Esophagus squamous epithelium (tissue), 5 donors: ENCODE data around the gene ORC4. TPM values are rescaled to one million over a fixed set of nuclear protein-coding genes. Genes with fewer than 3 reads are reported as not detected.

ENCODE experiments used
- DNase-seq: peaks from one replicate; lab custom pipeline; 2025; lab: John Stamatoyannopoulos, UW
- H3K27ac ChIP-seq, 4 donors: fragments of 200-600 bp; sonication (generic); one replicate each; pipeline ENCODE4 v1.5.1; 2016 to 2019; ENCODE audit warnings: mild to moderate bottlenecking in 1 of 4
- H3K27me3 ChIP-seq, 4 donors: fragments of 200-600 bp; sonication (generic); 1 replicate in 3 of 4; 2 replicates in 1 of 4; pipeline versions ENCODE4 v1.5.1 to v1.6.0; 2017 to 2021; ENCODE audit warnings: antibody characterized with exemption in 1 of 4
- H3K36me3 ChIP-seq, 3 donors: fragments of 200-600 bp; sonication (generic); one replicate each; pipeline ENCODE4 v1.5.1; 2016 to 2019
- H3K4me1 ChIP-seq, 3 donors: fragments of 200-600 bp; sonication (generic); one replicate each; pipeline ENCODE4 v1.5.1; 2017 to 2019
- H3K4me3 ChIP-seq, 4 donors: fragments of 200-600 bp; sonication (generic); 1 replicate in 3 of 4; 2 replicates in 1 of 4; pipeline ENCODE4 v1.5.1; 2016 to 2019; ENCODE audit warnings: mild to moderate bottlenecking in 2 of 4, moderate library complexity in 1 of 4
- H3K9me3 ChIP-seq, 3 donors: fragments of 200-600 bp; sonication (generic); one replicate each; pipeline ENCODE4 v1.5.1; 2016 to 2019
- POLR2A ChIP-seq, 4 donors: fragments of 450-650 bp; IDR thresholded peaks; one replicate each; pipeline ENCODE4 v1.6.1; 2017; ENCODE audit warnings: antibody characterized with exemption in 4 of 4, mild to moderate bottlenecking in 4 of 4, moderate library complexity in 3 of 4
- WGBS, 2 donors: methylation state at CpG; one replicate each; pipeline ENCODE4 v1.1.5; 2018; 5-methylcytosine and 5-hydroxymethylcytosine counted together
- intact Hi-C: fragments of 100-400 bp; cut with DNase I; formaldehyde crosslinking; loops from one replicate; pipeline ENCODE4 v1.15.0; 2022
- total RNA-seq, 4 donors: library from RNA; depleted of rRNA; stranded (reverse); fragments of >200 nt; gene quantifications; one replicate each; pipeline ENCODE4 v1.1.0, GENCODE V29; 2016
- TF ChIP-seq, protein P1 (sequence below), 6 experiments: fragments of 450-650 bp in 4 of 6; fragments of 200-600 bp in 2 of 6; sonication (generic) in 2 of 6; IDR thresholded peaks; one replicate each; pipeline ENCODE4 v1.5.1; 2016 to 2019; ENCODE audit warnings: antibody characterized with exemption in 6 of 6, mild to moderate bottlenecking in 4 of 6, moderate library complexity in 4 of 6
- donor health status: DM: yes; HTN: yes; CAD: no.

The ORC4 gene
- total RNA-seq, 4 donors from 2014 or later: 33.1 to 52.0 (median 40.0) TPM

DNA sequence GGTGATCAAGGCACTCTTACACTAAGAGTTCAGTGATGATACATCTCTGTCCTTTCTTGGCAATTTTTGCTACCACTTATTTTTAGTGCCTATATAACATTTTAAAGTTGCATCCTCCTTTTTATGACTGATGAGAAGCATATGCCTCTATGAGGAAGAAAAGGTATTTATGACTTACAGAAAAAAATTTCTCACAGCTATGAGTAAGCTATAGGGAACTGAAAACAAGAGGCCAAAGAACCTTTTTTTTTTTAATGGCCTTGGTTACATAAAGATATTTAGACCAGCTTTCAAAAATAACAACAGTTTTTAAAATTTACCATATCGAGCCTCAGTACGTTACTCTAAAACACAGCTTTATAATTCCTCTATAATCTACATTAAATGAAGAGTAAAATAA is 21.7 kb upstream of the ORC4 start:
- TF ChIP-seq, protein P1, sequence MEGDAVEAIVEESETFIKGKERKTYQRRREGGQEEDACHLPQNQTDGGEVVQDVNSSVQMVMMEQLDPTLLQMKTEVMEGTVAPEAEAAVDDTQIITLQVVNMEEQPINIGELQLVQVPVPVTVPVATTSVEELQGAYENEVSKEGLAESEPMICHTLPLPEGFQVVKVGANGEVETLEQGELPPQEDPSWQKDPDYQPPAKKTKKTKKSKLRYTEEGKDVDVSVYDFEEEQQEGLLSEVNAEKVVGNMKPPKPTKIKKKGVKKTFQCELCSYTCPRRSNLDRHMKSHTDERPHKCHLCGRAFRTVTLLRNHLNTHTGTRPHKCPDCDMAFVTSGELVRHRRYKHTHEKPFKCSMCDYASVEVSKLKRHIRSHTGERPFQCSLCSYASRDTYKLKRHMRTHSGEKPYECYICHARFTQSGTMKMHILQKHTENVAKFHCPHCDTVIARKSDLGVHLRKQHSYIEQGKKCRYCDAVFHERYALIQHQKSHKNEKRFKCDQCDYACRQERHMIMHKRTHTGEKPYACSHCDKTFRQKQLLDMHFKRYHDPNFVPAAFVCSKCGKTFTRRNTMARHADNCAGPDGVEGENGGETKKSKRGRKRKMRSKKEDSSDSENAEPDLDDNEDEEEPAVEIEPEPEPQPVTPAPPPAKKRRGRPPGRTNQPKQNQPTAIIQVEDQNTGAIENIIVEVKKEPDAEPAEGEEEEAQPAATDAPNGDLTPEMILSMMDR (IDR thresholded peaks at IDR 0.05): no peak
- TF ChIP-seq POLR2A (IDR thresholded peaks at IDR 0.05): no peak
- no peak for DNase-seq
- H3K36me3 ChIP-seq: peaks cover 0 to 8% (median 0%) of the 10 kb centered on the region in 3 donors
- no peak overlapping the region for H3K4me3 ChIP-seq
- WGBS, 2 donors: 73 to 89% methylated on average over 2 of the region's 2 CpGs
- H3K9me3 ChIP-seq: no peaks in the 10 kb centered on the region
- no peaks in the 10 kb centered on the region for H3K27me3 ChIP-seq
- no peaks in the 10 kb centered on the region for H3K4me1 ChIP-seq
- intact Hi-C loops: no loop called here
- no peak overlapping the region for H3K27ac ChIP-seq

DNA sequence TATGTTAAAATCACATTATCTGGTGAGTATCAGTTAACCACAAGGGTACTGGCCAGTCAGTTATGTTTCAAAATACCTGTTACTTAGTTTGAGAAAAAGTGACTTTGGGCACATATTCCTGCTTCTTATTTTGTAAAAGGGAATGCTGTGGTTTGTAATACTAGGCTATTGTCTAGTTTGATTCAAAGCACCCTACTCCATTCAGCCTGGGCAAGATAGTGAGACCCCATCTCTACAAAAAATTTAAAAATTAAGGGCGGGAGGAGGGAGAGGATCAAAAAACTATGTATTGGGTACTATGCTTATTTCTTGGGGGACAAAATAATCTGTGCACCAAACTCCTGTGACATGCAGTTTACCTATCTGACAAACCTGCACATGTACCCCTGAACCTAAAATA is 19.2 kb upstream of the ORC4 start:
- no peak overlapping the region for H3K4me3 ChIP-seq
- 84 to 100% methylated on average over 1 of the region's 1 CpG for WGBS, 2 donors
- DNase-seq: no peak
- H3K4me1 ChIP-seq: no peaks in the 10 kb centered on the region
- no peak overlapping the region for H3K27ac ChIP-seq
- TF ChIP-seq POLR2A (IDR thresholded peaks at IDR 0.05): no peak
- TF ChIP-seq, protein P1 (IDR thresholded peaks at IDR 0.05): no peak
- H3K36me3 ChIP-seq: peaks cover 0 to 8% (median 0%) of the 10 kb centered on the region in 3 donors
- intact Hi-C loops: no loop called here
- H3K27me3 ChIP-seq: no peaks in the 10 kb centered on the region
- H3K9me3 ChIP-seq: no peaks in the 10 kb centered on the region

DNA sequence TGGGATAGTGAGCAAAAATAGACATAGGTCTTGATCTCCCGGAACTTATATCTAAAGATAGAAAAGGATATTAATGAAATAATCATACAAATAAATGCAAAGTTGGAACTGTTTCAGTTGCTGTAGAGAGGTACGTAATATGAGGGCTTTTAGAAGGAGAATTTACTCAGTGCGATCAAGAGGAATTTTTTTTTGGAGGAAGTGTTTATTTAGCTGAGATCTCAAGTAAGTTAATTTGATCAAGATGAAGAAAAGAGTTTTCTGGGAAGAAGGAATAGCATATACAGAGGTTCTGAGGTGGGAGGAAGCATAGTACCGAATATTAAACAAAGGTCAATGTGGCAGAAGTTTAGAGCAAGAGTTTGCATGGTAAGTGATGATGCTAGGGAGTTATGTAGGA is 11.7 kb upstream of the ORC4 start:
- Histone ChIP-seq H3K27me3 (no peaks in the 10 kb centered on the region), H3K27ac (no peak overlapping the region), H3K4me1 (no peaks in the 10 kb centered on the region), H3K9me3 (no peaks in the 10 kb centered on the region), H3K4me3 (no peak overlapping the region), H3K36me3 (no peaks in the 10 kb centered on the region)
- 67 to 87% methylated on average over 4 of the region's 4 CpGs for WGBS, 2 donors
- intact Hi-C loops: no loop called here
- no peak for DNase-seq
- TF ChIP-seq, protein P1 (IDR thresholded peaks at IDR 0.05): no peak
- no peak for TF ChIP-seq POLR2A (IDR thresholded peaks at IDR 0.05)

DNA sequence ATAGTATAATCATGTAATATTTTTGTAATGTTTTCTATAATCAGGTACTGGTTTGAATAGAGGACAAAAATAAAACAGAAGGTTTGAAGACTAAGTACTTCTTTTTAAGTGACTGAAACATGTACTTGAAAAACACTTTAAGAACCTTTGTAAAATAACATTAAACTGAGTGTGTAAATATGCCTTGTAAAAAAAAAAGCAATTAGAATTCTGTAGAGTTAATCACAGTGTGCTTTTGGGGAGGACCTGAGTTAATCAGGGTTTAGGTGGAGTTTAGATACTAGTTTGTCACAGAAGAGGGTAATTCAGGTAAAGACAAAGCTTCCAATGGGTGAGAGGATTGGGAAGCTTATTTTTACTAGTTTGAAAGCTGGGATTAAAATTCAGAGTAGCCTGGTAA is 10.6 kb upstream of the ORC4 start:
- DNase-seq: no peak
- H3K27ac ChIP-seq: no peak overlapping the region
- no peaks in the 10 kb centered on the region for H3K36me3 ChIP-seq
- H3K27me3 ChIP-seq: no peaks in the 10 kb centered on the region
- no peaks in the 10 kb centered on the region for H3K4me1 ChIP-seq
- H3K4me3 ChIP-seq: no peak overlapping the region
- H3K9me3 ChIP-seq: no peaks in the 10 kb centered on the region
- TF ChIP-seq POLR2A (IDR thresholded peaks at IDR 0.05): no peak
- TF ChIP-seq, protein P1 (IDR thresholded peaks at IDR 0.05): no peak
- intact Hi-C loops: no loop called here

DNA sequence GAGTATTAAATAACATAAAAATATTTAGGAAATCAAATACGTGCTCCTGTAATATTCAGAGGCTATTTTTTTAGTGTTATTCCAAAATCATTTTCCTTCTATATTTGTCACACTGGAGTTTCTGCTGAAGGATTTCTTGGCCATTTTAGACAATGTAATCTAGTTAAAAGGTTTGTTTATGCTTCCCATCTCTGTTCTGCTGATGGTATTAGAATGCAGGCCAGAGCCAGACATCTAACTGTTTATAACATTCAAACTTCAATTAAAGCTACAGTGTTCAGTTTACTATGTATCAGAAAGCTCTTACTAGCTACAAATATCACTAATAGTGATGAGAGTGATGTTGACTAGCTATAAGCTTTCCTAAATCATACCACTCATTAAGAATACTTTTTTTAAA is 8.2 kb upstream of the ORC4 start:
- Histone ChIP-seq H3K36me3 (no peaks in the 10 kb centered on the region), H3K4me3 (no peak overlapping the region), H3K27ac (no peak overlapping the region), H3K4me1 (peaks cover 0 to 7% (median 5%) of the 10 kb centered on the region in 3 donors), H3K9me3 (no peaks in the 10 kb centered on the region), H3K27me3 (no peaks in the 10 kb centered on the region)
- intact Hi-C loops: no loop called here
- no peak for DNase-seq
- WGBS, 2 donors: 67 to 71% methylated on average over 1 of the region's 1 CpG
- TF ChIP-seq, protein P1 (IDR thresholded peaks at IDR 0.05): no peak
- TF ChIP-seq POLR2A (IDR thresholded peaks at IDR 0.05): no peak
